Mucosa of stomach (tissue), 1 donor: ENCODE results near the gene LCP2.

Source experiments
- H3K27me3 ChIP-seq: one replicate; pipeline ENCODE4 v1.7.0; 2013; ENCODE audit warnings: mild to moderate bottlenecking, low read length; ENCODE audit not compliant: control insufficient read depth, insufficient read depth
- H3K36me3 ChIP-seq: one replicate; pipeline ENCODE4 v1.7.0; 2013; ENCODE audit warnings: low read length; ENCODE audit not compliant: control insufficient read depth, insufficient read depth
- H3K4me1 ChIP-seq: one replicate; pipeline ENCODE4 v1.7.0; 2013; ENCODE audit warnings: mild to moderate bottlenecking, low read length; ENCODE audit not compliant: control insufficient read depth, insufficient read depth
- H3K4me3 ChIP-seq: one replicate; pipeline ENCODE4 v1.7.0; 2013; ENCODE audit warnings: low read length
- H3K9ac ChIP-seq: one replicate; pipeline ENCODE4 v1.7.0; 2013; ENCODE audit warnings: mild to moderate bottlenecking, low read length, moderate library complexity
- H3K9me3 ChIP-seq: one replicate; pipeline ENCODE4 v1.7.0; 2013; ENCODE audit warnings: mild to moderate bottlenecking, low read length, moderate library complexity; ENCODE audit not compliant: control insufficient read depth
- donor health status: Pancreatic carcinoma.

LCP2 gene

DNA sequence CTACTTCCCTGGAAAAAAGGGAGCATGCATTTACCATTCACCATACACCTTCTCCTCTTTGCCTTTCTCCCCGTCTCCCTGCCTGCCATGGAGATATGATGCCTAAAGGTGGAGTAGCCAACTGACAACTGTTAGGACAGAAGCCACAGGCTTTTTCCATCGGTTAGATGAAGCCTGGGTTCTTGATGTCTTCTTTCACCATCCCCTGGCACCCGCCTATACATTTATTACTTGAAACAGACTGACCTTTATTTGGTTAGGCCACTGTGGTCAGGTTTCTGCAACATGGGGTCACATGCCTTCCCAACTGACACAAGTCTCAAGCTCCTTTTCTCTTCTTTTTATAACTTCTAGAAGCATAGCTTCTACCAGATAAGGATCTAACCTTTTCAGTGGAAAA is 7.1 kb downstream of the LCP2 start:
- no peak overlapping the region for H3K9ac ChIP-seq

DNA sequence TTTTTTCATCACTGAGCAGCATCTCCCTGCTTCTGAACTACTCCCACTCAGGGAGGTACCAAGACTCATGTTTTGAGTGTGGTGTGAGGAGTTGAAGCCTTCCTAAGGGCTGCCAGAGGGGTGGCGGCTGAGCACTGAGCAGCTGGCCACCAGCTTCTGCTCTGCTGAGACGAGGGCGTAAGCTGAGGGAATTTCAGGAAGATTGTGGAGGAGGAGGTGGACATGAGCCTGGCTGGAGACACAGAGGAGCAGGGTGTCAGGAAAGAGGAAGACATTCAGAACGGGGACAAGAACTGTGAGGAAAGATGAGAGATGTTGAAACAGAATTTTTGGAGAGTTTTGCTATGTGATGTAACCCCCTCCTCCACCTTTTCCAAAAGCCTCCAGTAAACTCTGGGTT is 7.8 kb downstream of the LCP2 start:
- H3K4me1 ChIP-seq, result no peaks in the 10 kb centered on the region
- H3K9ac ChIP-seq, result no peak overlapping the region
- no peaks in the 10 kb centered on the region for H3K27me3 ChIP-seq
- H3K4me3 ChIP-seq, result no peak overlapping the region
- no peaks in the 10 kb centered on the region for H3K9me3 ChIP-seq
- H3K36me3 ChIP-seq, result no peaks in the 10 kb centered on the region

More for the DNA sequence above, 7.1 kb downstream of the LCP2 start:
- H3K36me3 ChIP-seq, result no peaks in the 10 kb centered on the region
- no peaks in the 10 kb centered on the region for H3K9me3 ChIP-seq
- H3K4me1 ChIP-seq, result no peaks in the 10 kb centered on the region
- no peaks in the 10 kb centered on the region for H3K27me3 ChIP-seq
- H3K4me3 ChIP-seq, result no peak overlapping the region

DNA sequence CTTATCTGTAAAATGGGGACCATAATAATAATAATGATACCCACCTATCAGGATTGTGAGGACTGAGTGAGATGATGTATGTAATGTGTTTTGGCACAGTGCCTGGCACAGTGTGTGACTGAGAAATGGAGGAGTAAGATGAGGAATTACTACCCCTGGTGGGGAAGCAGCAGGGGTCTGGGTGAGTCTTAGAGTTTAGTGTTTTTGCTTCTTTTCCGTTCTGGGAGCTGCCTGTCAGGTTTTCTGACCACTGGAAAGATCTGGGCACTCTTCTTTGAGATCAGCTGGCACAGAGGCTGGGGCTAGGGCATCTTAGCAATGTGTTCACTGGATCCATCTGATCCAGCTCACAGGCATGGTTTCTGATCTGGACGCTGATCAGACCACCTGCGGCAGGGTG is 8.5 kb downstream of the LCP2 start:
- no peak overlapping the region for H3K4me3 ChIP-seq
- H3K9me3 ChIP-seq, result no peaks in the 10 kb centered on the region
- no peaks in the 10 kb centered on the region for H3K4me1 ChIP-seq
- no peaks in the 10 kb centered on the region for H3K36me3 ChIP-seq
- no peaks in the 10 kb centered on the region for H3K27me3 ChIP-seq
- H3K9ac ChIP-seq, result no peak overlapping the region

DNA sequence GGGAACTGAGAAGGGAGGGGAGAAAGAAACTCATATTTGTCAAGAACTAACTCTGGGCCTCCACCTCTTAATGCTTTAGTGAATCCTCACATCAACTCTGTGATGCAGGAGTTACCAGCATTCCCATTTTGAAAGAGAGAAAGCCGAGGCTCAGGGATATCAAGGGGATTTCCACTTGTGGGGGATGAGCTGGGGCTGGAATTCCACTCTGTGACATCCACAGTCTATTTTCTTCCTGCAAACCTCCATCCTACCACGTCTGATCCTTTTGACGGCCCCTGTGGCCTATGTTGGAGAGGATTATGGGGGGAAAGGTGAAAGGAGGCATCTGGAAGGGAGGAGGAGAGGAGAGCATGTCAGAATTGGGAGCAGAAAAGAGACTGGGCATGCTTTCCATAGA is 9.0 kb downstream of the LCP2 start:
- Histone ChIP-seq H3K4me1 (no peaks in the 10 kb centered on the region), H3K9ac (no peak overlapping the region), H3K4me3 (no peak overlapping the region), H3K36me3 (no peaks in the 10 kb centered on the region), H3K9me3 (no peaks in the 10 kb centered on the region), H3K27me3 (no peaks in the 10 kb centered on the region)

DNA sequence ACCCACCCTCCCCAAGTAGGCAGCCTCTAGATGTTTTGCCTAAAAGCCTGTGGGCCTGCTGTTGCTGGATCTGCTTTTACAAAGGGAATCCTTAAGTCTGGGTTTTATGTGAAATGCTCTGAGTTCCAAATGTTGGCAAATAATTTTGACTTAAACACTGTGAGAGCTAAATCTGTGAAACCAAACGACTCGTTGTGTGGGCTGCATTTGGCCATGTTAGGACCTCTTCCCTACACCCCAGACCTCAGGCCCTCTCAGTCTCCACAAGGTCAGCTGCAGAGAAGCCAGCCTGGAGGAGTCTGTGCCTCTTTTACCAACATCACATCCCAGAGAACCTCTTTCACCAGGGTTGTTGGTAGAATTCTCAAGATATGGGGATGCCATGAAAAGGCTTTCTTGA is 9.4 kb downstream of the LCP2 start:
- no peaks in the 10 kb centered on the region for H3K4me1 ChIP-seq
- no peaks in the 10 kb centered on the region for H3K9me3 ChIP-seq
- no peak overlapping the region for H3K4me3 ChIP-seq
- no peaks in the 10 kb centered on the region for H3K36me3 ChIP-seq
- H3K9ac ChIP-seq, result no peak overlapping the region
- no peaks in the 10 kb centered on the region for H3K27me3 ChIP-seq

DNA sequence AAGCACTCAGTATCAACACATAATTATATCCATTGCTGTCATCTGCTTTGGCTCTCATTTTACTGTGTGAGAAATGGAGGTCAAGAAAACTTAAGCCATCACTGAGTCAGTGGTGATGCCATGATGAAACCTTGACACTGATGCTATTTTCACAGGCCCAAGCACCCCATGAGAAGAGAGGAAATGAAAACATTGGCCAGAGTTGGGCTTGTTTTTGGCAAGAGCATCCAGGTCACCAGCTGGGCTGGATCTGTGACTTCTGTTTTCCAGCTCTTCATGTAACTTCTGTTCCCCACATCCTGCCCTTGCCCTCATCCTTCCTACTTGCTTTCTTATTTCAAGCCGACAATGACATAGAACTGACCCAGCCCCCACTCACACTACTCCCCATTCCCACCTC is 10.0 kb downstream of the LCP2 start:
- Histone ChIP-seq H3K9me3 (no peaks in the 10 kb centered on the region), H3K4me3 (no peak overlapping the region), H3K9ac (no peak overlapping the region), H3K36me3 (no peaks in the 10 kb centered on the region), H3K27me3 (no peaks in the 10 kb centered on the region), H3K4me1 (no peaks in the 10 kb centered on the region)

DNA sequence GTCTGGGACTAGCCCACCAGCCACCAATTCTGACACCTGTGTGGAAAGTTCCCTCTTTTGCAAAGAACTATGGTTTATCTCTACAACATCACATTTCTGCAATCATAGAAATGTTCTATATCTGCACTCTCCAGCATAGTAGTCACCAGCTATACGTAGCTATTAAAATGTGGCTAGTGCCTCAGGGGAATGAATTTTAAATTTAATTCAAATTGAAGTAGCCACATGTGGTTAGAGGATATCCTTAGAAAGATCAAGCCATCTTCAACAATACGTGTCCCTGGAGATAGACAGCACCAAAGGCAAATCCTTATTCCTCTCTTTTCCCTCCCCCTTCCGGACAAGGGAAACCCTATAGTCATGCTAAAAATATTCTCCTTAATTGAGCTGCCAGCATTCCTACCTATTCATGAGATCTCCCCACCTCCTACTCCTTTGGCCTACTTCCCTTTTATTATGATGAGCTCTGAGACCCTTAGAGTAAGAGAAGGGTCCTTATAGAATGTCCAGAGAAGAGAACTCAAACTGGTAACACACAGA is 11.1 kb downstream of the LCP2 start:
- no peak overlapping the region for H3K4me3 ChIP-seq
- no peaks in the 10 kb centered on the region for H3K9me3 ChIP-seq
- no peaks in the 10 kb centered on the region for H3K27me3 ChIP-seq
- H3K4me1 ChIP-seq, result no peaks in the 10 kb centered on the region
- H3K9ac ChIP-seq, result no peak overlapping the region
- H3K36me3 ChIP-seq, result no peaks in the 10 kb centered on the region

DNA sequence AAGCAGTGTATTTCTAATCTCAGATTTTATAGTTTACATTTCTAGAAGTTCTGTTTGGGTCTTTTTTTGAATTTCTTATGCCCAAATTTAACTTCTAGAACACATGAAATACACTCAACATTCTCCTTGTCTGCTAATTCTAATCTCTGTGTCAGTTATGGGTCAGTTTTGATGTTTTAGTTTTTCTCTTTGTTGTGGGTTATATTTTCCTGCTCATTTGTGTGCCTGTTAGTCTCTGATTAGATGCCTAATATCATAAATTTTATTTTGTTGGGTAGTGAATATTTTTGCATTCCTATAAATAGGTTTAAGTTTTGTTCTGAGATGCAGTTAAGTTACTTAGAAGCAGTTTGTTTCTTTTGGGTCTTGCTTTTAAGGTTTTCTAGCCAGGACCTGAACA is 12.4 kb downstream of the LCP2 start:
- Histone ChIP-seq H3K4me3 (no peak overlapping the region), H3K27me3 (no peaks in the 10 kb centered on the region), H3K4me1 (no peaks in the 10 kb centered on the region), H3K9me3 (no peaks in the 10 kb centered on the region), H3K9ac (no peak overlapping the region), H3K36me3 (no peaks in the 10 kb centered on the region)

DNA sequence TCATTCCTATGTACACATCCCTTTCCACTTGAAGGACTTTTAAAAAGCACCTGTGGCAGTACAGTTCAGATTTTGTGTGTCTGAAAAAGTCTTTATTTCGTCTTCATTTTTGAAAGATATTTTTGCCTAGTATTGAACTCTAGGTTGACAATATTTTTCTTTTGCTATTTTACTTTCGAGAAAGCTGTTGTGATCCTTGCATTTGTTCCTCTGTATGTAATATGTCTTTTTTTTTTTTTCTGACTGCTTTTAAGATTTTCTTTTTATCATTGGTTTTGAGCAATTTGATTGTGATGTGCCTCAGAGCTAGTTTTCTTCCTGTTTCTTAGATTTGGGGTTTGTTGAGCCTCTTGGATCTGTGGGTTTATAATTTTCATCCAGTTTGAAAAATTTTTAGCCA is 13.3 kb downstream of the LCP2 start:
- Histone ChIP-seq H3K9me3 (no peaks in the 10 kb centered on the region), H3K4me1 (no peaks in the 10 kb centered on the region), H3K4me3 (no peak overlapping the region), H3K27me3 (no peaks in the 10 kb centered on the region), H3K36me3 (no peaks in the 10 kb centered on the region), H3K9ac (no peak overlapping the region)

DNA sequence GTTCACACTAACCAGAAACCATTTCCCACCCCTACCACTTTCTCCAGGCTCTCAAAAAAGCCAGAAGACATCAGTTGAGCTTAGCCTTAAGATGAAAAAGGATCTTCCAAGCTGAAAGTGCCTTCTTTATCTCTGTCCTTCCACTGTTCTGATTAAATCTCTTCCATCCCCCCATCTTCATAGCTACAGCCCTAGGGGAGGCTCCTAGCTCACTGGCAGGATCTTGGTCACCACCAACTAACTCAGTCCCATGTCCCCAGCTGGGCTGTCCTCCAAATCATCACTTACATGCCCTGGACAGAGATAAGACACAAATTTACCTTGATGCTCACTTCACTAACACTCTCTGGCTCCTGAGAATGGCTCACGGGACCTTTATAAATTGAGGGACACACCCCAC is 14.3 kb downstream of the LCP2 start:
- Histone ChIP-seq H3K9me3 (no peaks in the 10 kb centered on the region), H3K9ac (no peak overlapping the region), H3K36me3 (no peaks in the 10 kb centered on the region), H3K4me1 (no peaks in the 10 kb centered on the region), H3K27me3 (no peaks in the 10 kb centered on the region), H3K4me3 (no peak overlapping the region)

DNA sequence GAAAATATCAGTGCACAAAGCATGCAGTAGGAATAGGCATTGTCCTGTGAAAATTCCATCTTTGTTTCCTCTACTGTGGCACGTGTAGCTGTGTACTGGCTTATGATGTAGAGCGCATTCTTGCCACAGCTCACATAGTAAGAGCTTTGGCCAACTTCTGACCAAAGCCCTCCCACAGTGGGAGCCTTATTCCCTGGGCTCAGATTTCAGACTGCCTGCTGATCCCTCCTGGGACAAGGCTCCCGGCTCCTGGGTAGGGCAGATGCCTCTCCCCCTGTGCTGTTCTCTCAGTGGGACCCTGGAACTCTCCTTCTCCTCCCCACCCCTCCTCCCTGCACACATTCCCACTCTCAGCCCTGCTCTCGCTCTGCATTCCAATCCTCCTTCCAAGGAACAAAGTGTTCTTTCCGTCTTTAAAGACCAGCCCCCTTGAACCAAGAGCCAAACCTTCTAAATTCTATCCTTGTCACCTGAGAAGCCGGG is 17.5 kb downstream of the LCP2 start:
- H3K9ac ChIP-seq, result no peak overlapping the region
- H3K4me1 ChIP-seq, result no peaks in the 10 kb centered on the region
- H3K36me3 ChIP-seq, result no peaks in the 10 kb centered on the region
- H3K4me3 ChIP-seq, result no peak overlapping the region
- no peaks in the 10 kb centered on the region for H3K9me3 ChIP-seq
- no peaks in the 10 kb centered on the region for H3K27me3 ChIP-seq

DNA sequence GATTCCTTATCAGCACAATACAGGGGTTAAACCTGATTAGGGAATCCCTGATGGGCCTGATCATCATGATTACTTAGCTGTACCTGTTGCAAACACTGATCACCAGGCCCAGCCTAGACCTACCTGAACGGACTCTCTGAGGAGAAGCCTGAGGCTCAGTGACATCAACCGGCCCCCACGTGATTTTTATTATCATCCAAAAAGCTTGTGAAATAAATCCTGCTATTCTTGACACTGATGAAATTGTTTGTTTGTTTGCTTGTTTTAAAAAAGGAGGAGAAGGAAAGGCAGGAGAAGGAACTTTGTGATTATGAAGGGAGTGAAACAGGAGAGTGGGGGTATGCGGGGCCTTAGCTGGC is 18.1 kb downstream of the LCP2 start:
- no peaks in the 10 kb centered on the region for H3K27me3 ChIP-seq
- no peak overlapping the region for H3K4me3 ChIP-seq
- no peaks in the 10 kb centered on the region for H3K36me3 ChIP-seq
- H3K4me1 ChIP-seq, result no peaks in the 10 kb centered on the region
- no peak overlapping the region for H3K9ac ChIP-seq
- H3K9me3 ChIP-seq, result no peaks in the 10 kb centered on the region
